Measurements from ENCODE around the gene MDM1. TPM values are rescaled to one million over a fixed set of nuclear protein-coding genes. Genes with fewer than 3 reads are reported as not detected.

Gene MDM1
- total RNA-seq, 4 donors from 2014 or later, result 5.2 to 46.2 (median 14.5) TPM

DNA sequence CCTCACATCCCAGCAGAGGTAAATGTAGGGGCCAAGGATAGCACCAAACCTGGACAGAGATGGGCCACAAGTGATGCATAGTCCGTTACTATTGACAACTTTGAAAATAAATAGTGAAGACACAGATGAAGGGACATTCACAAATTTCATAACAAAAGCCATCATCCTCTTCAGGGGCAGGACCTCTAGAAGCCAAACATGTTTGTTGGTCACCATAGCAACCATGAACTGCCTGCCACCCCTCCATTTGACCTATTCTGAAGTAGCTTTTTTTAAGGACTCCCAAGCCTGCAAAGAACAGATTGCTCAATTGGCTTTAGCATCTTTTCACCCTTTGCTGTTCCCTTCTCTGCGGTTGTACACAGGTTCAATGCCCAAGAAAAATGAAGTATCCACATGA is 35.7 kb upstream of the MDM1 start:
- no peak for DNase-seq
- no peaks in the 10 kb centered on the region for H3K36me3 ChIP-seq
- peak overlapping the region in 2 of 4 donors; percentile 23 to 42 for H3K27ac ChIP-seq
- H3K4me1 ChIP-seq, result peaks cover 0 to 14% (median 7%) of the 10 kb centered on the region in 4 donors
- no peaks in the 10 kb centered on the region for H3K27me3 ChIP-seq
- H3K9me3 ChIP-seq, result no peaks in the 10 kb centered on the region
- no peak overlapping the region for H3K4me3 ChIP-seq
- TF ChIP-seq, protein P1, sequence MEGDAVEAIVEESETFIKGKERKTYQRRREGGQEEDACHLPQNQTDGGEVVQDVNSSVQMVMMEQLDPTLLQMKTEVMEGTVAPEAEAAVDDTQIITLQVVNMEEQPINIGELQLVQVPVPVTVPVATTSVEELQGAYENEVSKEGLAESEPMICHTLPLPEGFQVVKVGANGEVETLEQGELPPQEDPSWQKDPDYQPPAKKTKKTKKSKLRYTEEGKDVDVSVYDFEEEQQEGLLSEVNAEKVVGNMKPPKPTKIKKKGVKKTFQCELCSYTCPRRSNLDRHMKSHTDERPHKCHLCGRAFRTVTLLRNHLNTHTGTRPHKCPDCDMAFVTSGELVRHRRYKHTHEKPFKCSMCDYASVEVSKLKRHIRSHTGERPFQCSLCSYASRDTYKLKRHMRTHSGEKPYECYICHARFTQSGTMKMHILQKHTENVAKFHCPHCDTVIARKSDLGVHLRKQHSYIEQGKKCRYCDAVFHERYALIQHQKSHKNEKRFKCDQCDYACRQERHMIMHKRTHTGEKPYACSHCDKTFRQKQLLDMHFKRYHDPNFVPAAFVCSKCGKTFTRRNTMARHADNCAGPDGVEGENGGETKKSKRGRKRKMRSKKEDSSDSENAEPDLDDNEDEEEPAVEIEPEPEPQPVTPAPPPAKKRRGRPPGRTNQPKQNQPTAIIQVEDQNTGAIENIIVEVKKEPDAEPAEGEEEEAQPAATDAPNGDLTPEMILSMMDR (IDR thresholded peaks at IDR 0.05), result no peak
- no peak for TF ChIP-seq POLR2A (IDR thresholded peaks at IDR 0.05)

DNA sequence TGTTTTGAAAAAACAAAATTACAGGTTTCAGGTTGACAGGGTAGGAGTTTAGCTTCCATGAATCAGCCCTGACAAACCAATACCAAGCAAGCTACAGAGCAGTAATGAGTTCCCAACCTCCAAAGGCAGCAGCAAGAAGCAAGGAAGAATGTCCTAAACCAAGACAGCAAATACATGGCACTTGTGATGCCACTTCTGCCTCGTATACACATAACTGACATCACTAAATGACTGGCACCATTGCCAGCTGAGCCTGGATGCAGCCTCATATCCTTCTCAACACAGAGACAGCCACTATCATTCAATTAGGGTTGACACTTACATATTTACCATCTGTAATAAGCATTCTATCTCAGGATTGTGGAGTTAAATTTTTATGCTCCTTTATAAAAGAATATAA is 35.0 kb upstream of the MDM1 start:
- no peak for TF ChIP-seq POLR2A (IDR thresholded peaks at IDR 0.05)
- TF ChIP-seq, protein P1 (IDR thresholded peaks at IDR 0.05), result no peak
- H3K27me3 ChIP-seq, result no peaks in the 10 kb centered on the region
- no peaks in the 10 kb centered on the region for H3K9me3 ChIP-seq
- no peaks in the 10 kb centered on the region for H3K36me3 ChIP-seq
- peaks cover 0 to 14% (median 7%) of the 10 kb centered on the region in 4 donors for H3K4me1 ChIP-seq
- no peak overlapping the region for H3K4me3 ChIP-seq
- no peak for DNase-seq
- H3K27ac ChIP-seq, result peak overlapping the region in 1 of 4 donors; percentile 4

DNA sequence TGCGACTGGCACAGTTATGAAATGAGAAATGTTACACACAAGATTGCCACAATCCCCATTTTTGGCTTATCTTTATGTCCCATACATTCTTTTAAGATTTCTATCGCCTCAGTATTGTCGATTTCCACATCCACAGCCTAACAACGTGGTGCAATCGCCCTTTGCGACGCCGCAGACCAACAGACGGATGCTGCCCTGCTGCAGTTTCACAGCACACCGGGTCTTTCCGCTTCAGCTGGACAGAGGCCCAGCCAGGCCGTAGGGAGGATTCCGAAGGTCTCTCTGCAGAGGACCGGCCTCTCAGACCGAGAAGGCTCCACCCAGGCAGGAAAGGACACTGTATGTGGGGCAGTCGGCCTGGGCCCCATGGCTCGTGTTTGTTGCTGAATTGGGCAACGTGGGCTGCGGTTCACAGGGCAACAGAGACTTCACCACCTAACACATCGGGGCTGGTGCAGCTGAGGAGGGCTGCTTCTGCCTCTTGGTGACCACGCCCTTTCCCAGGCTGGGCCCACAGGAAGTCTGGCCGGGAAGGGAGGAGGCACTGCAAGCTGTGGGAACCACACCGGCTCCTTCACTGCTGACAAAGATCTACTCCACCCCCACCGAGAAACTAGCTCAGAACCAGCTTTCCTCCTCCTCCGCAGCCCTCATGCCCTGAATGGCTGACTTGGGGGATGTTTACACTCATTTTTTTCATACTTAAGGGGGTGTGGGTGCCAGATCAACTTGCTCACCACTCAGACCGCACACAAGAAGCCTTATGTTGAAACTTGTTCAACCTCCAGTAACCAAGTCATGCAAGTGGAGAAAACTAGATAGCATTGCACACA is 32.9 kb upstream of the MDM1 start:
- Histone ChIP-seq H3K36me3 (no peaks in the 10 kb centered on the region), H3K4me3 (peak overlapping the region; percentile 21 to 42 (median 40)), H3K27ac (peak overlapping the region; percentile 69 to 88 (median 82)), H3K4me1 (peaks cover 0 to 14% (median 7%) of the 10 kb centered on the region in 4 donors), H3K27me3 (no peaks in the 10 kb centered on the region), H3K9me3 (no peaks in the 10 kb centered on the region)
- TF ChIP-seq, protein P1 (IDR thresholded peaks at IDR 0.05), result peak in 1 of 6 experiments; percentile 4
- peak; percentile 23 to 35 for TF ChIP-seq POLR2A (IDR thresholded peaks at IDR 0.05)
- peak; percentile 85 to 95 (median 90) for DNase-seq

DNA sequence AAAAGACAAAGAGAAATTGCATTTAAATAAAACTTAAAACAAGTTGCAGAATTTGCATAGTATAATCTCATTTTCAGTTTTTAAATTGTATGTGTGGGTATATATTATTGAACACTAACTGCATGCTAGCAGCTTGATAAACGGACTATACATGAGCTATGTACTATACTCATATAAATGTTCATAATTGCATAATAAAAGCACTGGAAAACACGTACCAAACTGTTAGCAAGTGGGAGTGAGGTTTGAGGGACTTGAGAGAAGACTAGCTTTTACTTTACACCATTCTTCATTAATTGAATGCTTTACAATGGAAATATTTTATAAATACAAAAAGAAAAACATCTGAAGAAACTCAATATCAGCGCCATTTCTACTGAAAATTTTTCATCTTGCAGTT is 32.2 kb upstream of the MDM1 start:
- peak overlapping the region in 1 of 4 donors; percentile 42 for H3K4me3 ChIP-seq
- H3K27ac ChIP-seq, result peak overlapping the region; percentile 69 to 88 (median 82)
- H3K4me1 ChIP-seq, result peaks cover 0 to 14% (median 7%) of the 10 kb centered on the region in 4 donors
- H3K27me3 ChIP-seq, result no peaks in the 10 kb centered on the region
- no peaks in the 10 kb centered on the region for H3K9me3 ChIP-seq
- TF ChIP-seq, protein P1 (IDR thresholded peaks at IDR 0.05), result peak in 1 of 6 experiments; percentile 2
- no peak for TF ChIP-seq POLR2A (IDR thresholded peaks at IDR 0.05)
- no peaks in the 10 kb centered on the region for H3K36me3 ChIP-seq
- DNase-seq, result no peak

DNA sequence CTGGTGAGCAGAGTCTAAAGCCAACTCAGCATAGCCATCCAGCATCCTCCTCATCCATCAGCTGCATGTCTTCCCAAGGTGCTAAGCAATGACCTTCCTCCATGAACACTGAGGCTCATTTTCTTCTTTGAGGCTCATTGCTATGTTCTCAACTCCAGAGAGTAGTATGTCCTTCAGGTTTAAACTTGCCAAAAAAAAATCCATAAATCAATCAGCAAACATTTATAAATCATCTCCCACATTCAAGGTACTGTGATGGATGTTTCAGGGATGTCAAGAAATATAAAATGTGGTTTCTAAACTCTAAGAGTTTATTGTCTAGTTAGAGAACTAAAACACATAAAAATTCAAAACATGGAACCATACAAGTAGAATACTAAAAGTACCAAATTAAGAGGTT is 29.8 kb upstream of the MDM1 start:
- no peak for TF ChIP-seq POLR2A (IDR thresholded peaks at IDR 0.05)
- TF ChIP-seq, protein P1 (IDR thresholded peaks at IDR 0.05), result no peak
- peaks cover 0 to 15% (median 7%) of the 10 kb centered on the region in 4 donors for H3K4me1 ChIP-seq
- no peak for DNase-seq
- no peaks in the 10 kb centered on the region for H3K27me3 ChIP-seq
- no peaks in the 10 kb centered on the region for H3K9me3 ChIP-seq
- no peaks in the 10 kb centered on the region for H3K36me3 ChIP-seq
- H3K4me3 ChIP-seq, result no peak overlapping the region
- no peak overlapping the region for H3K27ac ChIP-seq
